Effector memory CD8-positive, alpha-beta T cell (primary cell): ENCODE results near the gene LENEP.

Experiments used
- ATAC-seq: fragments of 150-1000 bp; cut with Tn5 transposase; replicated peaks from 2 replicates; pipeline ENCODE4 v1.10.0; 2021; ENCODE audit warnings: mild to moderate bottlenecking, moderate library complexity
- DNase-seq, 3 experiments: peaks; one replicate each; pipeline ENCODE4 v3.0.0; 2021
- H3K27ac Mint-ChIP-seq, 2 donors: one replicate each; pipeline ENCODE4 v1.8.0; 2022; ENCODE audit warnings: mild to moderate bottlenecking in 2 of 2, mixed read lengths in 2 of 2, moderate library complexity in 2 of 2
- H3K27me3 Mint-ChIP-seq, 2 donors: one replicate each; pipeline ENCODE4 v1.8.0; 2022; ENCODE audit warnings: mixed read lengths in 2 of 2
- H3K36me3 Mint-ChIP-seq: one replicate; pipeline ENCODE4 v1.8.0; 2022; ENCODE audit warnings: mild to moderate bottlenecking, moderate library complexity, mixed read lengths; ENCODE audit not compliant: insufficient read depth
- H3K4me1 Mint-ChIP-seq, 2 donors: one replicate each; pipeline ENCODE4 v1.8.0; 2022; ENCODE audit warnings: low read depth in 2 of 2, mixed read lengths in 2 of 2
- H3K4me3 Mint-ChIP-seq, 2 donors: one replicate each; pipeline ENCODE4 v1.8.0; 2022; ENCODE audit warnings: mild to moderate bottlenecking in 2 of 2, mixed read lengths in 2 of 2, moderate library complexity in 2 of 2
- H3K9me3 Mint-ChIP-seq, 2 donors: one replicate each; pipeline ENCODE4 v1.8.0; 2022; ENCODE audit warnings: mixed read lengths in 2 of 2

Gene LENEP

DNA sequence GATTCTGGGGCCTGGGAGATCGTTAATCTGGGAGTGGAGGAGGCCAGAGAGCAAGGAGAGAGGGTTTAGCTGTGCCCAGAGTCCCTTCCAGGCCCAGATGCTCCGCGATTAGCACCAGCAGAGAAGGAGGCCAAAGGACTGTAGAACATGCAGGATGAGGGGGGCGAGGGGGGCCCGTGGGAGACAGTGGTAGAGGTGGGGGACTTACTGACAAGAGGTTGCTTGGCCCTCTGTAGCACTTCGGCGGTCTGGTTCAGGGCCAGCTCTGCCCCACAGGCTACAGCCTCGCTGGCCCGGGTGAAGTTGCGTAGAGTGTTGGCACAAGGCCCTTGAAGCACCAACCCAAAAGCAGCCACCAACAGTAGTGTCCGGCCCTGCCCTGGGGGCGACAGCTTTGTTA lies 39.5 kb downstream of the LENEP start:
- DNase-seq (no peak), ATAC-seq (no peak)
- Mint-ChIP-seq H3K36me3 (peaks cover 3% of the 10 kb centered on the region), H3K9me3 (no peaks in the 10 kb centered on the region), H3K27me3 (peaks cover 15 to 17% of the 10 kb centered on the region in 2 donors), H3K27ac (no peak overlapping the region), H3K4me3 (no peak overlapping the region), H3K4me1 (peaks cover 0 to under 1% of the 10 kb centered on the region in 2 donors)

DNA sequence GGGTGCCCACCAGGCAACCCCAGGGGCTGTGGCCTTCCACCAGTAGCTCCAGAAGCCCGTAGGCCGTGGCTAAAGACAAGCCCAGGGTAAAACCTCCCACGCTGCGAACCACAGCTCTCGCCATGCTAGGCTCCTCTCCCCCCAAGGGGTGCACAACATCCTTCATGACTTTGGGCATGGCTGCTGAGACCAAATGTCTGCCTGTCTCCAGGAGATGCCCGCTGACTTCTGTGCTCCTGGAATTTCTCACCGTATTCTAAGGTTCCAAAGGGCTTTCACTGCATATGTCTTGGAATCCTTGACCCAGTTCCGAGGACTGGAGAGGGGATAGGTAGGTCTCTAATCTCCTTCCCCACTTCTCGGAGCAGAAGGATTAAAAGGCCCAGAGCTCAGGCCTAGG lies 40.1 kb downstream of the LENEP start, which contains the start of the genes DCST1 and DCST2:
Gene DCST1 (plus strand): TSS at position 301 of the 400 bp plus-strand sequence. CDS start 213 bp downstream, outside the sequence.
Gene DCST2 (minus strand): TSS at position 258 of the 400 bp plus-strand sequence. CDS start 80 bp downstream, at position 178.
- ATAC-seq (no peak), DNase-seq (no peak)
- no peak within 1 kb of the TSS for H3K4me3 Mint-ChIP-seq
- peaks cover 0 to 3% of the 10 kb centered on the region in 2 donors for H3K4me1 Mint-ChIP-seq
- no peak within 1 kb of the TSS for H3K27ac Mint-ChIP-seq
- no peaks in the 10 kb centered on the region for H3K9me3 Mint-ChIP-seq
- H3K27me3 Mint-ChIP-seq: peaks cover 22 to 23% of the 10 kb centered on the region in 2 donors
- peaks cover 3% of the 10 kb centered on the region for H3K36me3 Mint-ChIP-seq

- H3K27ac Mint-ChIP-seq: no peak overlapping the region
Measured at GRCh38 chr1:155034318-155035208, 41.2 kb downstream of the LENEP start.

DNA sequence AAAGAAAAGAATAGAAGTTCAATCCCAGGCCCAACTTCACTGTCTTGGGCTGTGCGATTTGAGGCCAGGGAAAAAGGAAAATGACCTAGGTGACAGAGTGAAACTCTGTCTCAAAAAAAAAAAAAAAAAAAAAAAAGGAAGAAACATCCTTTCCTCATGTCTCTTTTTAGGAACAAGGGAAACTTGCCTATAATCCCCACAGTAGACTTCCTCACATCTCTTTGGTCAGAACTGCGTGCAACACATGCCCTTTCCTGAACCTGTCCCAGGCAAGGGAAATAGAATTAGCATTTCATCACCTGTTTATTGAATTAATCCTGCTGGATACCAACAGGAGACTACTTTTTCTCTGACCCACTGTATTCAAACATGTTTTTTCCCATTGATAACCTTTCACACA lies 42.5 kb downstream of the LENEP start:
- ATAC-seq: no peak
- H3K9me3 Mint-ChIP-seq: no peaks in the 10 kb centered on the region
- no peak overlapping the region for H3K27ac Mint-ChIP-seq
- peaks cover 32 to 33% of the 10 kb centered on the region in 2 donors for H3K27me3 Mint-ChIP-seq
- peaks cover 0 to 3% of the 10 kb centered on the region in 2 donors for H3K4me1 Mint-ChIP-seq
- no peak for DNase-seq
- H3K4me3 Mint-ChIP-seq: no peak overlapping the region
- H3K36me3 Mint-ChIP-seq: peaks cover 9% of the 10 kb centered on the region

More at GRCh38 chr1:155034318-155035208, 41.2 kb downstream of the LENEP start:
- Mint-ChIP-seq H3K27me3 (peaks cover 28 to 32% of the 10 kb centered on the region in 2 donors), H3K36me3 (peaks cover 3% of the 10 kb centered on the region), H3K9me3 (no peaks in the 10 kb centered on the region), H3K4me3 (no peak overlapping the region), H3K4me1 (peaks cover 0 to 3% of the 10 kb centered on the region in 2 donors)
- no peak for ATAC-seq
- no peak for DNase-seq

DNA sequence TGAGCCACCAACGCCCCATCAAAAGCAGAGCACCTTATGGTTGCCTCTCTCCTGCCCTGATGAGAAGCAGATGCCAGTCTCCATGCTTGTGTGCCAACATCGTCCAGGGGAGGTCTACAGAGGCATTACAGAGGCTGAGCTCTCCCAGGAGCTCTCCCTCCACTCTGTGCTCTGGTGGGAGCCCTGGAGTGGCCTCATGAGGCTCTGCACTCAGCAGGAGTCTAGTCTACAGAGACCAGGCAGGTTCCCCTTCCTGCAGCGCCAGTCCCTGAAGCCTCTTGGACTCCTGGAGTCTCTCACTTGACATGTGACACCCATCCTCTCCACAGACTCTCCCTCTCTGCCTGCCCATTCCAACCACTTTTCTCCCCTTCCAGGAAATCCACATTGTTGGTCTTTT lies 43.7 kb downstream of the LENEP start:
- H3K27me3 Mint-ChIP-seq: peaks cover 33 to 34% of the 10 kb centered on the region in 2 donors
- no peak overlapping the region for H3K4me3 Mint-ChIP-seq
- H3K4me1 Mint-ChIP-seq: peaks cover 0 to 3% of the 10 kb centered on the region in 2 donors
- ATAC-seq (no peak), DNase-seq (no peak)
- no peaks in the 10 kb centered on the region for H3K9me3 Mint-ChIP-seq
- peaks cover 9% of the 10 kb centered on the region for H3K36me3 Mint-ChIP-seq
- no peak overlapping the region for H3K27ac Mint-ChIP-seq

- ATAC-seq (no peak), DNase-seq (no peak)
- no peaks in the 10 kb centered on the region for H3K9me3 Mint-ChIP-seq
- H3K4me3 Mint-ChIP-seq: no peak overlapping the region
- peaks cover 0 to 3% of the 10 kb centered on the region in 2 donors for H3K4me1 Mint-ChIP-seq
- peaks cover 9% of the 10 kb centered on the region for H3K36me3 Mint-ChIP-seq
- no peak overlapping the region for H3K27ac Mint-ChIP-seq
- H3K27me3 Mint-ChIP-seq: peaks cover 33 to 39% of the 10 kb centered on the region in 2 donors
Measured at GRCh38 chr1:155037851-155038441, 44.6 kb downstream of the LENEP start.

DNA sequence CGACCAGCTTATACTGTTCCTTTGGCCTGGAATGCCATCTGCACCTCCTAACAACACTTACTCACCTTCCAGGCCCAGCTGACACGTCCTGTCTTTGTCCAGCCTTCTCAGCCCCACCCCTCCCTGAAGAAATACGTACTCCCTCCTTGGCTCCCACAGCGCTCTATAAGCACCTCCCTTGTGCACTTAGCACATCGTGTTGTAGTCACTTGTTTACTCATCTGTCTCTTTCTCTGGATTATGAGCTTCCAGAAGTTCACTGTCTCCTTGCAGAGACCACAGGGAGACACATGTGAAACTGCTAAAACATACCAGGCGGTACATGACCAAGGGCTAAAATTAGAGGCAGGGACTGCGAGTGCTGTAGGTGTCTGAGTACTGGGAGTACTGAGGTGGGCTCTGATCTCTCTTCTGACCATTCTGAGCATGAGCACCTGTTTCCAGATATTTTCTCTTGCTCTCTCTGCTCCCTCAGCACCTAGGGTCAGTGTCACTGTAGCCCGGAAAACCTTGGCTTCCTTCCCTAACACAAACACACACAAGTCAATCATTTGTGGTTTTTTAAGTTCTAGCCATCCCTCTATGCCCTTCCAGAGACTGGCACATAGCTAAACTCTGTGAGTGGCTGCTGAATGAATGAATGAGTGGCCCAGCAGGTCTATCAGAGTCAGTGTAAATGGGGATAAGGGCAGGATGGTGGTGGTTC lies 45.4 kb downstream of the LENEP start:
- no peak for ATAC-seq
- Mint-ChIP-seq H3K36me3 (peaks cover 9% of the 10 kb centered on the region), H3K27ac (no peak overlapping the region), H3K27me3 (peaks cover 32 to 39% of the 10 kb centered on the region in 2 donors), H3K4me3 (no peak overlapping the region), H3K4me1 (peaks cover 0 to 3% of the 10 kb centered on the region in 2 donors), H3K9me3 (no peaks in the 10 kb centered on the region)
- no peak for DNase-seq

GRCh38 chr1:155039308-155039669 lies 45.9 kb downstream of the LENEP start:
- no peak overlapping the region for H3K4me3 Mint-ChIP-seq
- ATAC-seq (no peak), DNase-seq (no peak)
- peaks cover 0 to 3% of the 10 kb centered on the region in 2 donors for H3K4me1 Mint-ChIP-seq
- H3K27me3 Mint-ChIP-seq: peaks cover 26 to 39% of the 10 kb centered on the region in 2 donors
- no peaks in the 10 kb centered on the region for H3K9me3 Mint-ChIP-seq
- H3K36me3 Mint-ChIP-seq: peaks cover 6% of the 10 kb centered on the region
- H3K27ac Mint-ChIP-seq: no peak overlapping the region

- Mint-ChIP-seq H3K27ac (no peak overlapping the region), H3K36me3 (peaks cover 6% of the 10 kb centered on the region), H3K9me3 (no peaks in the 10 kb centered on the region), H3K4me1 (peaks cover 5% of the 10 kb centered on the region in 2 donors), H3K4me3 (no peak overlapping the region), H3K27me3 (peaks cover 23 to 31% of the 10 kb centered on the region in 2 donors)
- ATAC-seq (no peak), DNase-seq (no peak)
Measured at GRCh38 chr1:155040358-155041093, 47.1 kb downstream of the LENEP start.

DNA sequence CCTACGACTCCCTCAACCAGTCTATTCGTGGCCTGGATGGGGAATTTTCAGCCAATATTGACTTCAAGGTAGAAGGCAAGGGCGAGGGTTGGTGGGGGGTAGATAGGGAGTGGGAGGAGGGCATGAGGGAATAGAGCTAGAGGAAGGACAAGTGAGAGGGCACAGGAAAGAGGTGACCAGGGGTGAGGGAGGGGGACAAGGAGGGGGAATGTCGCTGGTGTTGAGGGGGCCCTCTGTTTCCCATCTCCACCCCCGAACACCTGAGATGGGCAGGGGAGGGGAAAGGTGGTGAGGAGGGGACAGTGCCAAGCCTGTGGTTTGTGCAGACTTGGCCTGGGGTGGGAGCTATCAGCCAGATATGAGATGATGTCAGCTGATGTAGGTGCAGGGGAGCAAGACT lies 49.4 kb downstream of the LENEP start:
- ATAC-seq (no peak), DNase-seq (no peak)
- no peak overlapping the region for H3K4me3 Mint-ChIP-seq
- H3K27ac Mint-ChIP-seq: no peak overlapping the region
- peaks cover 6% of the 10 kb centered on the region for H3K36me3 Mint-ChIP-seq
- H3K4me1 Mint-ChIP-seq: peaks cover 5 to 6% of the 10 kb centered on the region in 2 donors
- no peaks in the 10 kb centered on the region for H3K9me3 Mint-ChIP-seq
- peaks cover 19 to 29% of the 10 kb centered on the region in 2 donors for H3K27me3 Mint-ChIP-seq

- no peak overlapping the region for H3K27ac Mint-ChIP-seq
- DNase-seq (no peak), ATAC-seq (no peak)
- peaks cover 3 to 5% of the 10 kb centered on the region in 2 donors for H3K4me1 Mint-ChIP-seq
- peaks cover 14 to 24% of the 10 kb centered on the region in 2 donors for H3K27me3 Mint-ChIP-seq
- H3K4me3 Mint-ChIP-seq: no peak overlapping the region
- H3K9me3 Mint-ChIP-seq: no peaks in the 10 kb centered on the region
- peaks cover 6% of the 10 kb centered on the region for H3K36me3 Mint-ChIP-seq
Measured at GRCh38 chr1:155043301-155043702, 49.9 kb downstream of the LENEP start.

GRCh38 chr1:155043793-155044192 lies 50.4 kb downstream of the LENEP start:
- no peak for DNase-seq
- ATAC-seq: no peak
- H3K4me1 Mint-ChIP-seq: peaks cover 3 to 5% of the 10 kb centered on the region in 2 donors
- H3K36me3 Mint-ChIP-seq: peaks cover 6% of the 10 kb centered on the region
- no peak overlapping the region for H3K4me3 Mint-ChIP-seq
- no peaks in the 10 kb centered on the region for H3K9me3 Mint-ChIP-seq
- H3K27ac Mint-ChIP-seq: no peak overlapping the region
- peaks cover 9 to 19% of the 10 kb centered on the region in 2 donors for H3K27me3 Mint-ChIP-seq
